Right lobe of liver (tissue), 6 donors: ENCODE data around the gene NCR3LG1. TPM values are rescaled to one million over a fixed set of nuclear protein-coding genes. Genes with fewer than 3 reads are reported as not detected.
A peak's percentile ranks its signal among the peaks of the same experiment; 100 is the strongest.

Source experiments
- ATAC-seq, 4 donors: fragments of 200-7000 bp; cut with Tn5 transposase; one replicate each; pipeline ENCODE4 v1.9.1; 2020; ENCODE audit warnings: mild to moderate bottlenecking in 4 of 4, moderate library complexity in 4 of 4
- DNase-seq, 3 donors: peaks; one replicate each; pipeline ENCODE4 v3.0.0-alpha.2; 2020
- H3K27ac ChIP-seq, 3 donors: fragments of 200-600 bp; one replicate each; pipeline ENCODE4 v1.8.0; 2022
- H3K27me3 ChIP-seq, 2 donors: fragments of 200-600 bp; one replicate each; pipeline ENCODE4 v1.8.0; 2022
- H3K36me3 ChIP-seq, 4 donors: fragments of 200-600 bp; sonication (generic) in 1 of 4; one replicate each; pipeline versions ENCODE4 v1.5.1 to v1.8.0; 2017 to 2022; ENCODE audit warnings: control low read depth in 1 of 4
- H3K4me1 ChIP-seq, 4 donors: fragments of 200-600 bp; sonication (generic) in 1 of 4; one replicate each; pipeline versions ENCODE4 v1.5.1 to v1.8.0; 2017 to 2022; ENCODE audit warnings: control low read depth in 1 of 4
- H3K4me3 ChIP-seq, 3 donors: fragments of 200-600 bp; one replicate each; pipeline ENCODE4 v1.8.0; 2022
- H3K9me3 ChIP-seq, 4 donors: fragments of 200-600 bp; sonication (generic) in 1 of 4; one replicate each; pipeline versions ENCODE4 v1.5.1 to v1.8.0; 2017 to 2022; ENCODE audit warnings: control low read depth in 1 of 4
- CTCF ChIP-seq, 4 donors: fragments of 200-600 bp in 3 of 4; fragments of 450-650 bp in 1 of 4; IDR thresholded peaks; one replicate each; pipeline versions ENCODE4 v1.5.1 to v1.8.0; 2016 to 2022; ENCODE audit warnings: antibody characterized with exemption in 4 of 4, mild to moderate bottlenecking in 2 of 4
- POLR2A ChIP-seq: fragments of 450-650 bp; IDR thresholded peaks from one replicate; pipeline ENCODE4 v1.6.1; 2017; ENCODE audit warnings: antibody characterized with exemption, mild to moderate bottlenecking
- WGBS: methylation state at CpG from one replicate; pipeline ENCODE4 v1.1.6; 2018; ENCODE audit warnings: low coverage, low lambda C conversion rate; ENCODE audit not compliant: insufficient coverage; ENCODE audit errors: missing lambda C conversion rate; 5-methylcytosine and 5-hydroxymethylcytosine counted together
- intact Hi-C, 2 donors: fragments of 100-400 bp; cut with DNase I; formaldehyde crosslinking; loops; one replicate each; pipeline versions ENCODE4 v1.11.2 to v1.14.1; 2022
- total RNA-seq, 6 experiments: library from RNA; depleted of rRNA in 2 of 6; stranded (reverse); fragments of >200 nt in 2 of 6; fragmentation: NEBNext Ultra II Directional in 3 of 6; extraction: Animal tissue kit (Norgen Biotek cat#: 25700) in 3 of 6; gene quantifications; one replicate each; pipeline versions ENCODE4 v1.1.0 to v1.2.4, GENCODE V29; 2016 to 2023
- donor health status: DM: no; HTN: yes; CAD: no.
- donor health status: DM: no; HTN: no; CAD: no.
- donor health status: DM: no; HTN: no; CAD: no.
- donor health status: DM: no; HTN: yes; CAD: no.
- donor health status: DM: no; HTN: yes; CAD: no.

Gene NCR3LG1
- total RNA-seq, 6 experiments from 2014 or later = 0.15 to 3.2 (median 1.0) TPM

GRCh38 chr11:17412488-17413180, 61.0 kb downstream of the NCR3LG1 start:
- peak overlapping the region in 1 of 3 donors; percentile 52 for H3K27ac ChIP-seq
- DNase-seq = no peak
- WGBS = 55% methylated on average over 4 of the region's 9 CpGs

GRCh38 chr11:17413414-17414316, 62.1 kb downstream of the NCR3LG1 start:
- WGBS = 22% methylated on average over 7 of the region's 15 CpGs
- H3K9me3 ChIP-seq = no peaks in the 10 kb centered on the region
- H3K36me3 ChIP-seq = no peaks in the 10 kb centered on the region
- peak overlapping the region in 1 of 3 donors; percentile 52 for H3K27ac ChIP-seq
- peak; percentile 85 to 93 (median 86) for DNase-seq
- H3K27me3 ChIP-seq = no peaks in the 10 kb centered on the region
- TF ChIP-seq POLR2A (no peak), CTCF (IDR thresholded peaks at IDR 0.05) (no peak)
- intact Hi-C loops = no loop called here
- peaks cover 0 to 18% (median 0%) of the 10 kb centered on the region in 4 donors for H3K4me1 ChIP-seq
- ATAC-seq = peak; percentile 83 to 96 (median 94)
- no peak overlapping the region for H3K4me3 ChIP-seq

More at GRCh38 chr11:17412488-17413180, 61.0 kb downstream of the NCR3LG1 start:
- no peak overlapping the region for H3K4me3 ChIP-seq
- TF ChIP-seq POLR2A (no peak), CTCF (IDR thresholded peaks at IDR 0.05) (no peak)
- intact Hi-C loops = no loop called here
- H3K27me3 ChIP-seq = no peaks in the 10 kb centered on the region
- no peaks in the 10 kb centered on the region for H3K9me3 ChIP-seq
- H3K4me1 ChIP-seq = peaks cover 0 to 18% (median 0%) of the 10 kb centered on the region in 4 donors
- ATAC-seq = no peak
- no peaks in the 10 kb centered on the region for H3K36me3 ChIP-seq

- Histone ChIP-seq H3K27me3 (no peaks in the 10 kb centered on the region), H3K36me3 (no peaks in the 10 kb centered on the region), H3K9me3 (no peaks in the 10 kb centered on the region), H3K4me3 (no peak overlapping the region), H3K27ac (no peak overlapping the region), H3K4me1 (peaks cover 0 to 18% (median 0%) of the 10 kb centered on the region in 4 donors)
- TF ChIP-seq POLR2A (no peak), CTCF (IDR thresholded peaks at IDR 0.05) (no peak)
- ATAC-seq = no peak
- intact Hi-C loops = no loop called here
- WGBS = 50% methylated on average over 2 of the region's 8 CpGs
- DNase-seq = peak in 1 of 3 donors; percentile 26
These were observed 62.7 kb downstream of the NCR3LG1 start for GRCh38 chr11:17414317-17414737.

GRCh38 chr11:17414992-17415391, 63.4 kb downstream of the NCR3LG1 start:
- no CpG with 5 or more reads among the region's 5 CpGs for WGBS
- TF ChIP-seq POLR2A = no peak
- TF ChIP-seq CTCF (IDR thresholded peaks at IDR 0.05) = no peak
- DNase-seq = peak in 1 of 3 donors; percentile 39
- Histone ChIP-seq H3K9me3 (no peaks in the 10 kb centered on the region), H3K4me3 (no peak overlapping the region), H3K36me3 (no peaks in the 10 kb centered on the region), H3K27me3 (no peaks in the 10 kb centered on the region), H3K27ac (no peak overlapping the region), H3K4me1 (peaks cover 0 to 18% (median 0%) of the 10 kb centered on the region in 4 donors)
- intact Hi-C loops = no loop called here
- ATAC-seq = no peak
